NB4 (cell line): ENCODE results near the gene RHBDD1.

Experiments
- DNase-seq: peaks from one replicate; pipeline ENCODE4 v3.0.0; 2010; ENCODE audit warnings: low read depth
- H3K4me3 ChIP-seq: one replicate; pipeline ENCODE4 v1.5.1; 2011; ENCODE audit warnings: mild to moderate bottlenecking, low read depth, low read length, moderate library complexity
- CTCF ChIP-seq: IDR thresholded peaks from one replicate; pipeline ENCODE4 v1.5.1; 2012; ENCODE audit warnings: low read depth, low read length
- MAX ChIP-seq: IDR thresholded peaks from 2 replicates; pipeline ENCODE4 v1.6.1; 2011; ENCODE audit warnings: low read depth, low read length
- MYC ChIP-seq: IDR thresholded peaks from 2 replicates; pipeline ENCODE4 v1.6.1; 2011; ENCODE audit warnings: low read depth, low read length
- POLR2A ChIP-seq: IDR thresholded peaks from 2 replicates; pipeline ENCODE4 v1.6.1; 2011; ENCODE audit warnings: mild to moderate bottlenecking; ENCODE audit not compliant: insufficient read length; ENCODE audit errors: extremely low read depth

The RHBDD1 gene

GRCh38 chr2:226855787-226856186 lies 19.9 kb downstream of the RHBDD1 start:
- no peak for TF ChIP-seq MYC
- no peak for TF ChIP-seq POLR2A
- TF ChIP-seq MAX, result no peak
- no peak for TF ChIP-seq CTCF
- H3K4me3 ChIP-seq, result no peak overlapping the region

GRCh38 chr2:226860087-226860486 lies 24.2 kb downstream of the RHBDD1 start:
- no peak for TF ChIP-seq POLR2A
- TF ChIP-seq MYC, result no peak
- TF ChIP-seq MAX, result no peak
- no peak for TF ChIP-seq CTCF
- H3K4me3 ChIP-seq, result no peak overlapping the region
- no peak for DNase-seq

More at GRCh38 chr2:226855787-226856186, 19.9 kb downstream of the RHBDD1 start:
- no peak for DNase-seq

- TF ChIP-seq POLR2A, result no peak
- no peak for TF ChIP-seq MAX
- TF ChIP-seq CTCF, result no peak
- TF ChIP-seq MYC, result no peak
- DNase-seq, result no peak
- no peak overlapping the region for H3K4me3 ChIP-seq
Observed at GRCh38 chr2:226862623-226863022, 26.8 kb downstream of the RHBDD1 start.

GRCh38 chr2:226865273-226865672 lies 29.4 kb downstream of the RHBDD1 start:
- no peak for DNase-seq
- H3K4me3 ChIP-seq, result no peak overlapping the region
- TF ChIP-seq MYC (no peak), MAX (no peak), POLR2A (no peak), CTCF (no peak)

GRCh38 chr2:226865710-226866109 lies 29.9 kb downstream of the RHBDD1 start:
- H3K4me3 ChIP-seq, result no peak overlapping the region
- no peak for DNase-seq
- TF ChIP-seq MYC, result no peak
- TF ChIP-seq MAX, result no peak
- TF ChIP-seq POLR2A, result no peak
- TF ChIP-seq CTCF, result no peak
